HEK293 (cell line): ENCODE results near the gene ARSB.
"Not testable (repeated sequence)": the region's sequence is repeated elsewhere in the genome, so short reads cannot be mapped to it uniquely, and the experiment has no call there.

Source experiments
- CTCF ChIA-PET: fragments of 350-600 bp; formaldehyde crosslinking; extraction: SDS; loops from one replicate; lab custom pipeline; 2021; ENCODE audit warnings: antibody characterized with exemption; lab: Yijun Ruan, JAX
- POLR2A ChIA-PET: fragments of 300-600 bp; formaldehyde crosslinking; extraction: SDS; loops from one replicate; lab custom pipeline; 2020; ENCODE audit warnings: antibody characterized with exemption, inconsistent platforms; lab: Yijun Ruan, JAX
- H3K27ac ChIP-seq: fragments of 200-500 bp; sonication (Bioruptor generic); 2 replicates; pipeline ENCODE4 v1.5.1; 2014; ENCODE audit warnings: low read depth, low read length, control low read depth, inconsistent platforms; ENCODE audit errors: extremely low read depth
- H3K36me3 ChIP-seq, 2 experiments: fragments of 200-500 bp in 1 of 2; sonication (Bioruptor generic) in 1 of 2; 1 replicate in 1 of 2; 2 replicates in 1 of 2; pipeline ENCODE4 v1.5.1; 2014 to 2017; ENCODE audit warnings: inconsistent platforms in 2 of 2, low read length in 2 of 2; ENCODE audit not compliant: control insufficient read depth in 2 of 2, insufficient read depth in 1 of 2
- H3K4me1 ChIP-seq: fragments of 200-500 bp; sonication (Bioruptor generic); 2 replicates; pipeline ENCODE4 v1.5.1; 2014; ENCODE audit warnings: mild to moderate bottlenecking, low read length, inconsistent platforms; ENCODE audit not compliant: control insufficient read depth, insufficient read depth
- H3K4me3 ChIP-seq: 2 replicates; pipeline ENCODE4 v1.5.1; 2011; ENCODE audit warnings: low read depth, mild to moderate bottlenecking, control low read depth, low read length, moderate library complexity
- H3K9me3 ChIP-seq: fragments of 200-500 bp; sonication (Bioruptor generic); 2 replicates; pipeline ENCODE4 v1.5.1; 2014; ENCODE audit warnings: low read depth, low read length, inconsistent platforms; ENCODE audit not compliant: control insufficient read depth, insufficient read depth
- EGR2 ChIP-seq: fragments of 450-650 bp; formaldehyde crosslinking; IDR thresholded peaks from 2 replicates; pipeline ENCODE4 v1.5.1; 2016; ENCODE audit warnings: low read depth, missing biosample characterization, missing genetic modification characterization
- GLI4 ChIP-seq: fragments of 450-650 bp; formaldehyde crosslinking; IDR thresholded peaks from 2 replicates; pipeline ENCODE4 v1.5.1; 2016; ENCODE audit warnings: missing biosample characterization, missing genetic modification characterization
- GLIS2 ChIP-seq: fragments of 450-650 bp; formaldehyde crosslinking; IDR thresholded peaks from 2 replicates; pipeline ENCODE4 v1.5.1; 2016; ENCODE audit warnings: missing biosample characterization, missing genetic modification characterization
- OVOL3 ChIP-seq: fragments of 450-650 bp; formaldehyde crosslinking; IDR thresholded peaks from 2 replicates; pipeline ENCODE4 v1.5.1; 2016; ENCODE audit warnings: missing biosample characterization, missing genetic modification characterization
- PRDM1 ChIP-seq: fragments of 450-650 bp; formaldehyde crosslinking; IDR thresholded peaks from 2 replicates; pipeline ENCODE4; 2016; ENCODE audit warnings: missing biosample characterization, missing genetic modification characterization
- PRDM4 ChIP-seq: fragments of 450-650 bp; formaldehyde crosslinking; IDR thresholded peaks from 2 replicates; pipeline ENCODE4 v1.5.1; 2017; ENCODE audit warnings: missing biosample characterization, missing genetic modification characterization
- TSHZ1 ChIP-seq: fragments of 450-650 bp; formaldehyde crosslinking; IDR thresholded peaks from 2 replicates; pipeline ENCODE4 v1.5.1; 2016; ENCODE audit warnings: missing biosample characterization, missing genetic modification characterization, borderline replicate concordance
- ZBTB48 ChIP-seq: fragments of 450-650 bp; formaldehyde crosslinking; IDR thresholded peaks from 2 replicates; pipeline ENCODE4 v1.5.1; 2016; ENCODE audit warnings: missing biosample characterization, missing genetic modification characterization
- ZNF155 ChIP-seq: fragments of 450-650 bp; formaldehyde crosslinking; IDR thresholded peaks from 2 replicates; pipeline ENCODE4 v1.5.1; 2016; ENCODE audit warnings: missing biosample characterization, missing genetic modification characterization
- ZNF2 ChIP-seq: fragments of 450-650 bp; formaldehyde crosslinking; IDR thresholded peaks from 2 replicates; pipeline ENCODE4 v1.5.1; 2016; ENCODE audit warnings: missing biosample characterization, missing genetic modification characterization
- ZNF211 ChIP-seq: fragments of 450-650 bp; formaldehyde crosslinking; IDR thresholded peaks from 2 replicates; pipeline ENCODE4 v1.5.1; 2016; ENCODE audit warnings: low read depth, missing biosample characterization, missing genetic modification characterization
- ZNF311 ChIP-seq: fragments of 450-650 bp; formaldehyde crosslinking; IDR thresholded peaks from 2 replicates; pipeline ENCODE4 v1.5.1; 2017; ENCODE audit warnings: missing biosample characterization, missing genetic modification characterization, borderline replicate concordance
- ZNF335 ChIP-seq: fragments of 450-650 bp; formaldehyde crosslinking; conservative IDR thresholded peaks from 2 replicates; pipeline ENCODE4 v1.5.1; 2016; ENCODE audit warnings: missing biosample characterization, missing genetic modification characterization
- ZNF404 ChIP-seq: fragments of 450-650 bp; formaldehyde crosslinking; IDR thresholded peaks from 2 replicates; pipeline ENCODE4 v1.5.1; 2017; ENCODE audit warnings: missing biosample characterization, missing genetic modification characterization
- ZNF416 ChIP-seq: fragments of 450-650 bp; formaldehyde crosslinking; IDR thresholded peaks from 2 replicates; pipeline ENCODE4 v1.5.1; 2016; ENCODE audit warnings: missing biosample characterization, missing genetic modification characterization
- ZNF514 ChIP-seq: fragments of 450-650 bp; formaldehyde crosslinking; IDR thresholded peaks from 2 replicates; pipeline ENCODE4 v1.5.1; 2016; ENCODE audit warnings: missing biosample characterization, missing genetic modification characterization
- ZNF560 ChIP-seq: fragments of 450-650 bp; formaldehyde crosslinking; IDR thresholded peaks from 2 replicates; pipeline ENCODE4 v1.5.1; 2017; ENCODE audit warnings: missing biosample characterization, missing genetic modification characterization, borderline replicate concordance
- ZNF596 ChIP-seq: fragments of 450-650 bp; IDR thresholded peaks from 2 replicates; pipeline ENCODE4 v1.5.0; 2018; ENCODE audit warnings: missing biosample characterization, mild to moderate bottlenecking, missing genetic modification characterization, moderate library complexity
- ZNF654 ChIP-seq: fragments of 450-650 bp; formaldehyde crosslinking; IDR thresholded peaks from 2 replicates; pipeline ENCODE4 v1.5.1; 2016; ENCODE audit warnings: low read depth, missing biosample characterization, missing genetic modification characterization
- ZNF677 ChIP-seq: fragments of 450-650 bp; IDR thresholded peaks from 2 replicates; pipeline ENCODE4 v1.5.0; 2018; ENCODE audit warnings: missing biosample characterization, mild to moderate bottlenecking, missing genetic modification characterization, moderate library complexity
- ZSCAN16 ChIP-seq: fragments of 450-650 bp; formaldehyde crosslinking; IDR thresholded peaks from 2 replicates; pipeline ENCODE4 v1.5.1; 2016; ENCODE audit warnings: missing biosample characterization, missing genetic modification characterization
- TF ChIP-seq, protein P1 (sequence below): fragments of 450-650 bp; formaldehyde crosslinking; IDR thresholded peaks from 2 replicates; pipeline ENCODE4 v1.5.1; 2016; ENCODE audit warnings: missing biosample characterization, missing genetic modification characterization
- TF ChIP-seq, protein P2 (sequence below): fragments of 450-650 bp; formaldehyde crosslinking; IDR thresholded peaks from 2 replicates; pipeline ENCODE4 v1.5.1; 2016; ENCODE audit warnings: missing biosample characterization, missing genetic modification characterization
- TF ChIP-seq, protein P3 (sequence below): fragments of 450-650 bp; formaldehyde crosslinking; IDR thresholded peaks from 2 replicates; pipeline ENCODE4 v1.5.1; 2017; ENCODE audit warnings: missing biosample characterization, mild to moderate bottlenecking, missing genetic modification characterization, moderate library complexity

The ARSB gene

GRCh38 chr5:78881884-78882283, 103.2 kb downstream of the ARSB start (continued):
- TF ChIP-seq, protein P1, sequence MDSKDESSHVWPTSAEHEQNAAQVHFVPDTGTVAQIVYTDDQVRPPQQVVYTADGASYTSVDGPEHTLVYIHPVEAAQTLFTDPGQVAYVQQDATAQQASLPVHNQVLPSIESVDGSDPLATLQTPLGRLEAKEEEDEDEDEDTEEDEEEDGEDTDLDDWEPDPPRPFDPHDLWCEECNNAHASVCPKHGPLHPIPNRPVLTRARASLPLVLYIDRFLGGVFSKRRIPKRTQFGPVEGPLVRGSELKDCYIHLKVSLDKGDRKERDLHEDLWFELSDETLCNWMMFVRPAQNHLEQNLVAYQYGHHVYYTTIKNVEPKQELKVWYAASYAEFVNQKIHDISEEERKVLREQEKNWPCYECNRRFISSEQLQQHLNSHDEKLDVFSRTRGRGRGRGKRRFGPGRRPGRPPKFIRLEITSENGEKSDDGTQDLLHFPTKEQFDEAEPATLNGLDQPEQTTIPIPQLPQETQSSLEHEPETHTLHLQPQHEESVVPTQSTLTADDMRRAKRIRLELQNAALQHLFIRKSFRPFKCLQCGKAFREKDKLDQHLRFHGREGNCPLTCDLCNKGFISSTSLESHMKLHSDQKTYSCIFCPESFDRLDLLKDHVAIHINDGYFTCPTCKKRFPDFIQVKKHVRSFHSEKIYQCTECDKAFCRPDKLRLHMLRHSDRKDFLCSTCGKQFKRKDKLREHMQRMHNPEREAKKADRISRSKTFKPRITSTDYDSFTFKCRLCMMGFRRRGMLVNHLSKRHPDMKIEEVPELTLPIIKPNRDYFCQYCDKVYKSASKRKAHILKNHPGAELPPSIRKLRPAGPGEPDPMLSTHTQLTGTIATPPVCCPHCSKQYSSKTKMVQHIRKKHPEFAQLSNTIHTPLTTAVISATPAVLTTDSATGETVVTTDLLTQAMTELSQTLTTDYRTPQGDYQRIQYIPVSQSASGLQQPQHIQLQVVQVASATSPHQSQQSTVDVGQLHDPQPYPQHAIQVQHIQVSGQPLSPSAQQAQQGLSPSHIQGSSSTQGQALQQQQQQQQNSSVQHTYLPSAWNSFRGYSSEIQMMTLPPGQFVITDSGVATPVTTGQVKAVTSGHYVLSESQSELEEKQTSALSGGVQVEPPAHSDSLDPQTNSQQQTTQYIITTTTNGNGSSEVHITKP (tag by site-specific recombination) = no peak
- no peak for TF ChIP-seq GLIS2 (tag by site-specific recombination)
- TF ChIP-seq EGR2 (tag by site-specific recombination) = no peak
- TF ChIP-seq, protein P2, sequence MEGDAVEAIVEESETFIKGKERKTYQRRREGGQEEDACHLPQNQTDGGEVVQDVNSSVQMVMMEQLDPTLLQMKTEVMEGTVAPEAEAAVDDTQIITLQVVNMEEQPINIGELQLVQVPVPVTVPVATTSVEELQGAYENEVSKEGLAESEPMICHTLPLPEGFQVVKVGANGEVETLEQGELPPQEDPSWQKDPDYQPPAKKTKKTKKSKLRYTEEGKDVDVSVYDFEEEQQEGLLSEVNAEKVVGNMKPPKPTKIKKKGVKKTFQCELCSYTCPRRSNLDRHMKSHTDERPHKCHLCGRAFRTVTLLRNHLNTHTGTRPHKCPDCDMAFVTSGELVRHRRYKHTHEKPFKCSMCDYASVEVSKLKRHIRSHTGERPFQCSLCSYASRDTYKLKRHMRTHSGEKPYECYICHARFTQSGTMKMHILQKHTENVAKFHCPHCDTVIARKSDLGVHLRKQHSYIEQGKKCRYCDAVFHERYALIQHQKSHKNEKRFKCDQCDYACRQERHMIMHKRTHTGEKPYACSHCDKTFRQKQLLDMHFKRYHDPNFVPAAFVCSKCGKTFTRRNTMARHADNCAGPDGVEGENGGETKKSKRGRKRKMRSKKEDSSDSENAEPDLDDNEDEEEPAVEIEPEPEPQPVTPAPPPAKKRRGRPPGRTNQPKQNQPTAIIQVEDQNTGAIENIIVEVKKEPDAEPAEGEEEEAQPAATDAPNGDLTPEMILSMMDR (tag by site-specific recombination) = no peak
- no peak for TF ChIP-seq ZBTB48 (tag by site-specific recombination)
- TF ChIP-seq ZNF311 = no peak
- TF ChIP-seq ZNF416 (tag by site-specific recombination) = no peak
- TF ChIP-seq ZNF654 (tag by site-specific recombination) = no peak

DNA sequence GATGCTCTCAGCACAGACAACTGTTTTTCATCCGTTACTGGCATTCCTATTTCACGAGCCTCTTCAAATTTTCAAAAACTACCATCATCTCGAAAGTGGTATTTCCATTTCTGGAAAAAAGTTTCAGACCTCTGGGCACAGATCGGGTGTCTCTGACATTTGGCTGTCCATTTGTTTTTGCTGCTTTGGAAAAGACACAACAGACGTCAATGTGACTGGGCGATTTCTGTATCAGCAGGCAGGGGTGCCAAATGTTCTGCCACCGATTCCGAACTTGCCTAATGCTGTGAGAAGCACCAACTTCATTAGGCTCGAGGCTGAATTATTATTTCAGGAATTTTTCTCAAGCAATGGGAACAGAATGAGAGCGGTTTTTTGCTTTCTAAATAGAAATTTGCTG, 105.6 kb downstream of the ARSB start:
- TF ChIP-seq ZNF404 (tag by site-specific recombination) = no peak
- TF ChIP-seq ZNF155 (tag by site-specific recombination) = no peak
- no peak for TF ChIP-seq ZNF211 (tag by site-specific recombination)
- TF ChIP-seq ZNF514 (tag by site-specific recombination) = no peak
- no peak for TF ChIP-seq OVOL3 (tag by site-specific recombination)
- TF ChIP-seq ZNF677 (tag by site-specific recombination) = no peak
- no peak for TF ChIP-seq ZSCAN16
- TF ChIP-seq PRDM1 (tag by site-specific recombination) = no peak
- TF ChIP-seq, protein P3, sequence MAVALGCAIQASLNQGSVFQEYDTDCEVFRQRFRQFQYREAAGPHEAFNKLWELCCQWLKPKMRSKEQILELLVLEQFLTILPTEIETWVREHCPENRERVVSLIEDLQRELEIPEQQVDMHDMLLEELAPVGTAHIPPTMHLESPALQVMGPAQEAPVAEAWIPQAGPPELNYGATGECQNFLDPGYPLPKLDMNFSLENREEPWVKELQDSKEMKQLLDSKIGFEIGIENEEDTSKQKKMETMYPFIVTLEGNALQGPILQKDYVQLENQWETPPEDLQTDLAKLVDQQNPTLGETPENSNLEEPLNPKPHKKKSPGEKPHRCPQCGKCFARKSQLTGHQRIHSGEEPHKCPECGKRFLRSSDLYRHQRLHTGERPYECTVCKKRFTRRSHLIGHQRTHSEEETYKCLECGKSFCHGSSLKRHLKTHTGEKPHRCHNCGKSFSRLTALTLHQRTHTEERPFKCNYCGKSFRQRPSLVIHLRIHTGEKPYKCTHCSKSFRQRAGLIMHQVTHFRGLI = no peak
- TF ChIP-seq TSHZ1 (tag by site-specific recombination) = no peak
- TF ChIP-seq ZNF335 = no peak
- TF ChIP-seq ZNF2 (tag by site-specific recombination) = no peak
- TF ChIP-seq GLI4 = no peak
- no peak for TF ChIP-seq ZNF560 (tag by site-specific recombination)
- no peak for TF ChIP-seq PRDM4
- no peak for TF ChIP-seq ZNF596 (tag by site-specific recombination)
- H3K4me3 ChIP-seq = no peak overlapping the region
- POLR2A ChIA-PET = no interaction called here
- CTCF ChIA-PET = no interaction called here
- H3K4me1 ChIP-seq = no peaks in the 10 kb centered on the region
- H3K27ac ChIP-seq = no peak overlapping the region
- no peaks in the 10 kb centered on the region for H3K36me3 ChIP-seq
- H3K9me3 ChIP-seq = no peaks in the 10 kb centered on the region

- H3K4me3 ChIP-seq, CTCF ChIA-PET, H3K27ac ChIP-seq, POLR2A ChIA-PET, H3K4me1 ChIP-seq, H3K9me3 ChIP-seq, H3K36me3 ChIP-seq: not testable (repeated sequence)
Measured at GRCh38 chr5:78866076-78866475, 119.0 kb downstream of the ARSB start.
